IPS-20b (cell line): ENCODE data around the gene SLC39A12.
"Not testable (repeated sequence)": the region's sequence is repeated elsewhere in the genome, so short reads cannot be mapped to it uniquely, and the experiment has no call there.

Experiments used
- H3K27ac ChIP-seq: one replicate; pipeline ENCODE4 v1.5.1; 2013; ENCODE audit warnings: low read length
- H3K27me3 ChIP-seq: 2 replicates; pipeline ENCODE4 v1.6.1; 2013; ENCODE audit warnings: mild to moderate bottlenecking, low read length, inconsistent platforms; ENCODE audit not compliant: insufficient read depth
- H3K36me3 ChIP-seq: 2 replicates; pipeline ENCODE4 v1.6.1; 2013; ENCODE audit warnings: low read depth, mild to moderate bottlenecking, inconsistent platforms, low read length, moderate library complexity; ENCODE audit not compliant: insufficient read depth
- H3K4me1 ChIP-seq: 2 replicates; pipeline ENCODE4 v1.6.1; 2013; ENCODE audit warnings: mild to moderate bottlenecking, control low read depth, inconsistent platforms, low read length, moderate library complexity; ENCODE audit not compliant: insufficient read depth
- H3K4me3 ChIP-seq: 2 replicates; pipeline ENCODE4 v1.5.1; 2013; ENCODE audit warnings: mild to moderate bottlenecking, low read length, inconsistent platforms
- H3K9ac ChIP-seq: 2 replicates; pipeline ENCODE4 v1.6.1; 2013; ENCODE audit warnings: low read depth, mild to moderate bottlenecking, inconsistent platforms, low read length, moderate library complexity
- H3K9me3 ChIP-seq: 2 replicates; pipeline ENCODE4 v1.6.1; 2013; ENCODE audit warnings: mild to moderate bottlenecking, low read depth, low read length, inconsistent platforms; ENCODE audit not compliant: insufficient read depth

Gene SLC39A12

DNA sequence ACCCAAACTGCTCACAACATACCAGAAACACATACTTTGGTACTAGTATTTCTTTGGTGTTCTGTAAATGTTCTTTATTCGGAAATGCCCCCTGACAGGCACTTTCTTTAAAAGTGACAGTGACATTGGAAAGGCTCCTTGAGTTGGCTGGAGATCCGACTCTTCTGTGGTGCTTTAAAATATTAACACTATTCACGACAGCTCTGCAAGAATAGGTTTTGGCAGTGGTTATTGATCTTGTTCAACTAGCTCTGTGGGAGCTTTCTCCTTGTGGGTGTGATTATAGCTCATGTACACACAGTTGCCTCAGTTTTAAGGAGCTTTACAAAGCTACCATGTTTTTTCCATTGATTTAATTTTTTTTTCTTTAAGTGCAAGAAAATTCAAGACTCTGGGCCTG lies 30.3 kb upstream of the SLC39A12 start:
- no peaks in the 10 kb centered on the region for H3K27me3 ChIP-seq
- no peaks in the 10 kb centered on the region for H3K36me3 ChIP-seq
- H3K4me1 ChIP-seq: no peaks in the 10 kb centered on the region
- no peaks in the 10 kb centered on the region for H3K9me3 ChIP-seq
- H3K9ac ChIP-seq: no peak overlapping the region
- H3K27ac ChIP-seq: no peak overlapping the region
- H3K4me3 ChIP-seq: no peak overlapping the region

DNA sequence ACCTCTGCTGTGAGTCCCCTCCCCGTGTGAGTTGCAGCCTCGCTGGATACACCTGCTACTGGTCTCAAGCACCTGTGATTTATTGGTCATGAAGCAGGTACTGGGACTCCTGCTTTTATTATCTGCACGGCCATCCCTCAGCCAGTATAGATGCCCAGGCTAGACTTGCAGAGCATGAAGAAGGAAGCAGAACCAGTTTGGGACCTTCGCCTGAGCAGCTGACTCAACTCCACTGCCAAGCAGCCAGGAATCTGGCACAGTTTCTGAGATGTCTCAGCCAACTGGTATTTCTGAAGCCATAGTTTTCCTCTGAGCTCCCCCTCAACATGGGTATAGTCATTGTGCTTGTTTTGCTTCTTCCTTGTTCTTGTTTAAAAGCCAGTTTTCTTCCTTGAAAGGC lies 28.0 kb upstream of the SLC39A12 start:
- H3K27ac ChIP-seq: no peak overlapping the region
- no peak overlapping the region for H3K4me3 ChIP-seq
- no peaks in the 10 kb centered on the region for H3K27me3 ChIP-seq
- no peak overlapping the region for H3K9ac ChIP-seq
- no peaks in the 10 kb centered on the region for H3K4me1 ChIP-seq
- H3K36me3 ChIP-seq: no peaks in the 10 kb centered on the region
- H3K9me3 ChIP-seq: no peaks in the 10 kb centered on the region

DNA sequence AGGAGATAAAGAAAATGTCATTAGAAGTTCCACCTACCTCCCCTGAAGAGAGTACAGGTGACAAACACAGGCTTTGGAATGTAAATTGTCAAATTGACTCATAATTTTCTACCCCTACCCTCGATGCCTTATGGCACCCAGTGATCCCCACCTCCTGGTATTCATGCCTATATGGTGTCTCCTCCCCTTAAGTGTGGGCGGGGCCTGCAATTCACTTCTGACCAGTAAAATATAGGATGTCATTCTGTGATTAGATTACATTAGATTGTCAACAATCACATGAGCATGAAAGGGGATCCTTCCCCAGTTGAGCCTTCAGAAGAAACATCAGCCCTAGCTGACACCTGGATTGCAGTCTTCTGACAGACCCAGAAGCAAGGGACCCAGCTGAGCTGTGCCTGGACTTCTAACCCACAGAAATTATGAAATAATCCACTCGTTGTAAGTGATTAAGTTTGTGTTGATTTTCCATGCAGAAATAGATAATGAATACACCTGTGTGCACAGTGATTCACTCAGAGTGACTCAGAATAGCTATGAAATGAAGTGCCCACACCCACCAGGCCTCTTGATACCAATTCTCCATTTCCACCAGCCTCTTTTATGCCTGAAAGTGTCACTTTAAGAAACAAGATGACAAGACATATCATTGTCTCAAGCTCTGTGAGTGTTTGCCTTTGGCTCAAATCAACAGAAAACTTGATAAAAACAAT lies 8.5 kb upstream of the SLC39A12 start:
- H3K9ac ChIP-seq: no peak overlapping the region
- H3K4me1 ChIP-seq: no peaks in the 10 kb centered on the region
- H3K27ac ChIP-seq: no peak overlapping the region
- H3K27me3 ChIP-seq: no peaks in the 10 kb centered on the region
- no peaks in the 10 kb centered on the region for H3K9me3 ChIP-seq
- H3K4me3 ChIP-seq: no peak overlapping the region
- no peaks in the 10 kb centered on the region for H3K36me3 ChIP-seq

DNA sequence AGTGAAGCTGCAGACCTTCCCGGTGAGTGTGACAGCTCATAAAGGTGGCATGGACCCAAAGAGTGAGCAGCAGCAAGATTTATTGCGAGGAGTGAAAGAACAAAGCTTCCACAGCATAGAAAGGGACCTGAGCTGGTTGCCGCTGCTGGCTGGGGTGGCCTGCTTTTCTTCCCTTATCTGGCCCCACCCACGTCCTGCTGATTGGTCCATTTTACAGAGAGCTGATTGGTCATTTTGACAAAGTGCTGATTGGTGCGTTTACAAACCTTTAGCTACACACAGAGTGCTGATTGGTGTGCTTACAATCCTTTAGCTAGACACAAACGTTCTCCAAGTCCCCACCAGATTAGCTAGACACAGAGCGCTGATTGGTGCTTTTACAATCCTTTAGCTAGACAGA lies 1.4 kb upstream of the SLC39A12 start:
- H3K9ac ChIP-seq, H3K4me1 ChIP-seq, H3K36me3 ChIP-seq, H3K27ac ChIP-seq, H3K27me3 ChIP-seq, H3K4me3 ChIP-seq, H3K9me3 ChIP-seq: not testable (repeated sequence)

DNA sequence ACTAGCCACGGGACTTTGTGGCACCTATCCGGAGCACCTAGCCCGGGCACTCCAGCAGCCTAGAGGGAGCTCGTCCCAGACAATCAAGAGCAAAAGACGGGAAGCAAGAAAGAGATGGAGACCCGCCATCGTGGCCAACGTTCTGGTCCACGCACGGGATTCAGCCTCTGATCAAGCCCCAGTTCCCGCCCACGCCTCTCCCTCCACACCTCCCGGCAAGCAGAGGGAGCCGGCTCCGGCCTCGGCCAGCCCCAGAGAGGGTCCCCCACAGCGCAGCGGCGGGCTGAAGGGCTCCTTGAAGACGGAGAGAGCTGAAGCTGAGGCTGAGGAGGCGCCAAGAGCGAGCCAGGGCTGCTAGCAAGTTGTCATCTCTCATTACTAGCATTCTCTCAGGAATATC lies 992 bp upstream of the SLC39A12 start:
- H3K36me3 ChIP-seq: no peaks in the 10 kb centered on the region
- H3K4me1 ChIP-seq: no peaks in the 10 kb centered on the region
- no peak overlapping the region for H3K9ac ChIP-seq
- no peaks in the 10 kb centered on the region for H3K9me3 ChIP-seq
- H3K4me3 ChIP-seq: no peak overlapping the region
- H3K27ac ChIP-seq: no peak overlapping the region
- H3K27me3 ChIP-seq: no peaks in the 10 kb centered on the region

DNA sequence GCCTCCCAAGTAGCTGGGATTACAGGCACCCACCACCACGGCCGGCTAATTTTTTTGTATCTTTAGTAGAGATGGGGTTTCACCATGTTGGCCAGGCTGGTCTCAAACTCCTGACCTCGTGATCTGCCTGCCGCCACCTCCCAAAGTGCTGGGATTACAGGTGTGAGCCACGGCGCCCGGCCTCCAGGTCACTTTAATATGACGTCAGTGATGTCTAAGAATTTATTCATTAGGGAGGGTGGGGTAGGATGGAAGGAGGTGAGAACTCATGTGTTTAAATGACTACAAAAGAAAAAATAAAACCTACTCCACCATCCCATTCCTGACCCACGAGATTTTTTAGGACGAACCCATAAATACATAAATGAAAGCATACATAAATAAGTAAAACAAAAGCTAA lies 2.7 kb downstream of the SLC39A12 start:
- not testable (repeated sequence) for H3K27ac ChIP-seq, H3K9me3 ChIP-seq, H3K4me3 ChIP-seq, H3K27me3 ChIP-seq, H3K36me3 ChIP-seq, H3K4me1 ChIP-seq, H3K9ac ChIP-seq

DNA sequence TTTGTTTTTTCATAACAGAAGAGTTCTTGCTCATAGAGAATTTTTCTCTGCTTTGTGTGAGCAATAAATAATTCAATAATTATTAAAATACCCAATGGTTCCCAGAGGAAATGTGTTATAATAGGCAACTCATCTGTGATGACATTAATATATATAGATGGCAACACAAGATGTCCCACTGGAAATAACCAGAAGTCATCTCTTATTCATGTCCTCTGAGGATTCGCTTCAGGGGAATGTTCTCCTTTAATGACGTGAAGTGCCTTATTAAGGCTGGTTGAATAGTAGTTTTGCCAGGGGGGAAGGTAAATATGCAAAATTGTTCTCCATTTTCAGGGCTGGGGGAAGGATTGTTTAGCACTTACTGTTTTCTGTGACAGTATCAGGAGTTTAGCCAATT lies 3.1 kb downstream of the SLC39A12 start:
- H3K9me3 ChIP-seq: no peaks in the 10 kb centered on the region; the same call in 1 of the 2 replicates

DNA sequence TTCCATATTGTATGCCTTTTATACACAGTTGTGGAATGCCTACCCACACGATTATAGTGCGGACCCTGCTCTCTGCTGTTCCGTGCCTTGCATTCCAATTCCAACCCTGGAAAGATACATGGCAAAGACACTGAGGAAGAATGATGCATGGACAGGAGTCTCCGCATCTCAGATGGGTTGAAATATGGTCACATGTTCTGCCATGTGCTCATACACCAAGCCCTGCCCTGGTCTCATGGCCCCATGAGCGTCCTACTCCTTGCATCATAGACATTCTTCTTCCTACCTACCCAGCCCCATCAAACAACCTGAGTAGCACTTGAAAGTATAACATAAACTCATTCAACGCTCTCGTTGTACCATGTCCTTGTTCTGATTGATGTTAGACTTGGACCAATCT lies 6.3 kb downstream of the SLC39A12 start:
- Histone ChIP-seq H3K27me3 (no peaks in the 10 kb centered on the region), H3K36me3 (no peaks in the 10 kb centered on the region), H3K9ac (no peak overlapping the region), H3K4me3 (no peak overlapping the region), H3K4me1 (no peaks in the 10 kb centered on the region), H3K27ac (no peak overlapping the region), H3K9me3 (no peaks in the 10 kb centered on the region; the same call in 1 of the 2 replicates)

More for the DNA sequence above, 3.1 kb downstream of the SLC39A12 start:
- Histone ChIP-seq H3K4me1 (no peaks in the 10 kb centered on the region), H3K4me3 (no peak overlapping the region), H3K27me3 (no peaks in the 10 kb centered on the region), H3K27ac (no peak overlapping the region), H3K9ac (no peak overlapping the region), H3K36me3 (no peaks in the 10 kb centered on the region)

DNA sequence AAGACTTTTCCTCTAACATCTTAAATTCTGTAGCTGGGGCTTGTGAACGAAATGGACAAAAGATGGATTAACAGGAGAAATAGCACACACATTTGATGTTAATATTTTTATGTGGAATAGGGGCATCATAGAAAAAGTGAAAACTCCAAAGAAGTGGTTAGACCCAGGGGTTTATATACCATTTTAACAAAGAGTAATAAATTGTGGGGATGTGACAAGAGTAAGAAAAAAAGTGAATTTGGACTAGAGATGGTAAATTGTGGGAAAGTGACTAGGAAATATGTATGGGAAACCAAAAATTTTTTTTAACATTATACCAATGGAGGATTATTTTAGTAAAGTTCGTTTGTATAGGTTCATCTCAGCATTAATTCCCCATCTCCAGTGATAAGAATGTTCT lies 8.2 kb downstream of the SLC39A12 start:
- H3K9ac ChIP-seq: no peak overlapping the region
- no peaks in the 10 kb centered on the region for H3K36me3 ChIP-seq
- H3K27ac ChIP-seq: no peak overlapping the region
- H3K27me3 ChIP-seq: no peaks in the 10 kb centered on the region
- H3K4me1 ChIP-seq: no peaks in the 10 kb centered on the region
- H3K9me3 ChIP-seq: no peaks in the 10 kb centered on the region; the same call in 1 of the 2 replicates
- no peak overlapping the region for H3K4me3 ChIP-seq

DNA sequence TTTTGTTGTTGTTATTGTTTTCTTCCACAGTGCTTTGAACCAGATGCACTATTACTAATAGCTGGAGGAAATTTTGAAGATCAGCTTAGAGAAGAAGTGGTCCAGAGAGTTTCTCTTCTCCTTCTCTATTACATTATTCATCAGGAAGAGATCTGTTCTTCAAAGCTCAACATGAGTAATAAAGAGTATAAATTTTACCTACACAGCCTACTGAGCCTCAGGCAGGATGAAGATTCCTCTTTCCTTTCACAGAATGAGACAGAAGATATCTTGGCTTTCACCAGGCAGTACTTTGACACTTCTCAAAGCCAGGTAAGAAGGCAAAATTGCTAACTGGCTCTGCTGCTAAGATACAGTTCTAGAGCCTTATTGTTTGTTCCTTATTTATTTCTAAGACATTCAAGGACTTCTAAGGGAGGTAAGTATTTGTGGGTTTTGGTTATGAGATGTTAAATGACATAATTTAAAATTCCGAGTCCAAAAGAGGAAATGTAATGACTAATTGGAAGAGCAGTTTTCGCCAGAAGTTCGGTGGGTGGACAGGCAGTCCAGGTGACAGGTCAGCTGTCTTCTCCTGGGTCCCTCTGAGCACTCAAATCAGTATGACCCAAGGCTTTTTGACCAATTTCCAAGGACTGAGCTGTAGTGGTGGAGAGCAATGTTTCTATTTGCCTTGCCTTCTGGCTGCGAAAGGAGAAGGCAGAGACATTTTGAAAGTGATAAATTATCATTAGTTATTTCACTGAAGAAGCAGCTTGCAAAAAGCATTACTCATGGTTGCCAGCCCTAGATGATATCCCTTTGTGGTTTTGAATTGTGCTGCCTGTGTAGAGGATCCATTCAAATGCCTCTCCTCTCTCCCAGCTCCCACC lies 10.1 kb downstream of the SLC39A12 start:
- no peak overlapping the region for H3K9ac ChIP-seq
- H3K27ac ChIP-seq: no peak overlapping the region

DNA sequence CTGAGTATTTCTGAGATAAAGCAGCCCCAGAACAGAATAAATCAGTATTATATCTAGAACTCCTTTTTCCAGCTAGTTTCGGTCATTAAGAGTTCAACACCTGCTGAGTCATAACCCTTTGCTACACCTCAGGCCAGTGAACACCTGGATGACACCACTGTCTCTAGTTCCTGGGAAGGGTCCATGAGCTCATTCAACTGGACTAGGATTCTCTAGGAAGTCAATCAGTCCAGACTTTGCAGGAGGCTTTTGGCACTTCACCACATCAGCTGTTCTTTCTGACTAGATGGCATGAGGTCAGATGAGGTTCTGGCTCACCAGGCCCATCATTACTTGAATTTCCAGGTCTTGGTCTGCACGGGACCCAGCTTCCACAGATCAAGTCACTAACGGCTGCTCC lies 11.7 kb downstream of the SLC39A12 start:
- Histone ChIP-seq H3K36me3 (no peaks in the 10 kb centered on the region), H3K4me3 (no peak overlapping the region), H3K27ac (no peak overlapping the region), H3K27me3 (no peaks in the 10 kb centered on the region), H3K4me1 (no peaks in the 10 kb centered on the region), H3K9ac (no peak overlapping the region), H3K9me3 (no peaks in the 10 kb centered on the region; the same call in 1 of the 2 replicates)

More for the DNA sequence above, 10.1 kb downstream of the SLC39A12 start:
- Histone ChIP-seq H3K36me3 (no peaks in the 10 kb centered on the region), H3K4me1 (no peaks in the 10 kb centered on the region), H3K4me3 (no peak overlapping the region), H3K9me3 (no peaks in the 10 kb centered on the region; the same call in 1 of the 2 replicates), H3K27me3 (no peaks in the 10 kb centered on the region)

DNA sequence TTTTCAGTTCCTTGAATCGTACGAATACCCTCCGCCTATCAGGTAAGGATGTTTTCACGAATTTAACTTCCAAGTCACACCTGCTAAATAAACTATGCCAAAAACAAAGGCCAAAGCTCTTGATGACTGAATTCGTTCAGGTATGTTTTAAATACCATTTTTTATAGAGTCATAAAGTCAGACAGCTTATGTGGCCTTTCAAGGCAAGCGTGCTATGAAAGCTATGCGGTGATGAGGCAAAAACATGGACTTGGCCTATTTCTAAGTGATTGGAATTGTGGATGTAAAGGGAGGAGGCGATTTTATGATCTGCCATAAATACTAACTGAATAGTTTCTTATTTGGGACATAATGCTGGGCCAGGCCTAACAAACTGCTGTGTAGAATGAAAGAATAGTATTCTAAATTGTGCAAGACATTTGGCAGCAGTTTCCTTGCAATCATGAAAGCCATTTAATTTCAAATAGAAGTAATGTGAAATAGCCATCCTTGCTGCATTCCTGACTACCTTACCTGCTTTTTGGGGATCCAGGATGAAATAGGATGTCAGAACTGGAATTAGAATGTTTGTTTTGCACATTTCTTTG lies 14.0 kb downstream of the SLC39A12 start:
- H3K9me3 ChIP-seq: no peaks in the 10 kb centered on the region
- no peaks in the 10 kb centered on the region for H3K4me1 ChIP-seq
- H3K27ac ChIP-seq: no peak overlapping the region
- no peak overlapping the region for H3K4me3 ChIP-seq
- no peaks in the 10 kb centered on the region for H3K27me3 ChIP-seq
- no peak overlapping the region for H3K9ac ChIP-seq
- no peaks in the 10 kb centered on the region for H3K36me3 ChIP-seq
